ENCODE results near the gene ANKLE2.

DNA sequence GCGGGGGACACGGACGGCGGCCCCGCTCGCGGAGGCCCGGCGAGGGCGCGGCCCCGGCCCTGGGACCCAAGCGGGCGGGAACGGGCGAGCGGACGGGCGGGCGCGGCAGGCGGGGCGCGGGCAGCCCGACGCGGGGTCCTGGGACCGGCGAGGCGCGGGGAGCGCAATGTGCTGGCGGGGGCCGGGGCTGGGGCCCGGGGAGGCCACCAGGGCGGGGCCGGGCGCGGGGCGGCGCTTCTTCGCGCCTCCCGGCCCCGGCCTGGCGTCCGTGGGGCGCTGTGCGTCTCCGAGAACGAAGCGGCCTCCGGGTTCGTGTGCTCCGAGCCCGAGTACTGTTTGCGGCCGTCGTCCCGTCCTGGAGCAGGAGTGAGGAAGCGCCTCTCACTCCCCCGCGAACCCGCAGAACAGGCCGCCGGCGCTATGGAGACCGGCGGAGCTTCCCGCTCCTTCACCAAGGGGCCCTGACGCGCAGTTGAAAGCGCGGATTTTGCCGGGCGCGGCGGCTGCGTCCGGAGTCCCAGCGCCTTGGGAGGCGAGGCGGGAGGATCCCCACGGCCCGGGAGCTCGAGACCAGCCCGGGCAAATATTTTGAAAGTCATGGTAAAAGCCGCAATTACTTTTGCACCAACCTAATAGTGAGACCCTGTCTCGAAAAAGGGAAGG is 420 bp upstream of the ANKLE2 start:
- TF ChIP-seq, protein P1, sequence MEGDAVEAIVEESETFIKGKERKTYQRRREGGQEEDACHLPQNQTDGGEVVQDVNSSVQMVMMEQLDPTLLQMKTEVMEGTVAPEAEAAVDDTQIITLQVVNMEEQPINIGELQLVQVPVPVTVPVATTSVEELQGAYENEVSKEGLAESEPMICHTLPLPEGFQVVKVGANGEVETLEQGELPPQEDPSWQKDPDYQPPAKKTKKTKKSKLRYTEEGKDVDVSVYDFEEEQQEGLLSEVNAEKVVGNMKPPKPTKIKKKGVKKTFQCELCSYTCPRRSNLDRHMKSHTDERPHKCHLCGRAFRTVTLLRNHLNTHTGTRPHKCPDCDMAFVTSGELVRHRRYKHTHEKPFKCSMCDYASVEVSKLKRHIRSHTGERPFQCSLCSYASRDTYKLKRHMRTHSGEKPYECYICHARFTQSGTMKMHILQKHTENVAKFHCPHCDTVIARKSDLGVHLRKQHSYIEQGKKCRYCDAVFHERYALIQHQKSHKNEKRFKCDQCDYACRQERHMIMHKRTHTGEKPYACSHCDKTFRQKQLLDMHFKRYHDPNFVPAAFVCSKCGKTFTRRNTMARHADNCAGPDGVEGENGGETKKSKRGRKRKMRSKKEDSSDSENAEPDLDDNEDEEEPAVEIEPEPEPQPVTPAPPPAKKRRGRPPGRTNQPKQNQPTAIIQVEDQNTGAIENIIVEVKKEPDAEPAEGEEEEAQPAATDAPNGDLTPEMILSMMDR (IDR thresholded peaks at IDR 0.05): peak; percentile 18 to 55 (median 33)
- TF ChIP-seq POLR2A (IDR thresholded peaks at IDR 0.05) (peak; percentile 41 to 47), EP300 (IDR thresholded peaks at IDR 0.05) (peak in 1 of 2 donors; percentile 75)
